Measurements from ENCODE around the gene NOXO1. TPM values are rescaled to one million over a fixed set of nuclear protein-coding genes. Genes with fewer than 3 reads are reported as not detected.

NOXO1 gene
- polyA plus RNA-seq, 1 experiment: not detected

- ChIA-PET POLR2A (interaction anchor here (2.4 kb wide), 1 partner anchor 13 kb away, joined by 11 read pairs; the partner anchor contains the start of gene RPS2), CTCF (interaction anchor here (1.6 kb wide), 1 partner anchor 26 kb away, joined by 3 read pairs; no protein-coding TSS in a partner anchor)
- peaks cover 3% of the 10 kb centered on the region; the same call in 1 of the 2 replicates for H3K9me3 ChIP-seq (ENCODE audit: control insufficient read depth, insufficient read depth, low read length)
- no peak for TF ChIP-seq CTCF (IDR thresholded peaks at IDR 0.05; ENCODE audit: low read depth, low read length)
- no peak overlapping the region for H3K4me3 ChIP-seq (ENCODE audit: low read depth, low read length)
- H3K27me3 ChIP-seq (ENCODE audit: control insufficient read depth, insufficient read depth, low read length): peaks cover 34% of the 10 kb centered on the region
- DNase-seq (ENCODE audit: low read depth, low spot score): no peak
- no peak overlapping the region for H3K27ac ChIP-seq (ENCODE audit: low read depth, low read length)
Measured at GRCh38 chr16:1977875-1978268, 3.4 kb downstream of the NOXO1 start.

GRCh38 chr16:1976951-1977874, 4.1 kb downstream of the NOXO1 start:
- Histone ChIP-seq H3K4me3 (ENCODE audit: low read depth, low read length) (no peak overlapping the region), H3K27ac (ENCODE audit: low read depth, low read length) (no peak overlapping the region), H3K9me3 (ENCODE audit: control insufficient read depth, insufficient read depth, low read length) (peaks cover 3% of the 10 kb centered on the region; the same call in 1 of the 2 replicates), H3K27me3 (ENCODE audit: control insufficient read depth, insufficient read depth, low read length) (peaks cover 28% of the 10 kb centered on the region)
- DNase-seq (ENCODE audit: low read depth, low spot score): no peak
- ChIA-PET CTCF (interaction anchor here (1.6 kb wide), 1 partner anchor 26 kb away, joined by 3 read pairs; no protein-coding TSS in a partner anchor), POLR2A (interaction anchor here (2.4 kb wide), 1 partner anchor 12 kb away, joined by 11 read pairs; the partner anchor contains the start of gene RPS2)
- no peak for TF ChIP-seq CTCF (IDR thresholded peaks at IDR 0.05; ENCODE audit: low read depth, low read length)

GRCh38 chr16:1976216-1976520, 5.1 kb downstream of the NOXO1 start:
- peaks cover 3% of the 10 kb centered on the region; the same call in 1 of the 2 replicates for H3K9me3 ChIP-seq (ENCODE audit: control insufficient read depth, insufficient read depth, low read length)
- H3K27me3 ChIP-seq (ENCODE audit: control insufficient read depth, insufficient read depth, low read length): peaks cover 19% of the 10 kb centered on the region
- CTCF ChIA-PET: no interaction called here
- no peak overlapping the region for H3K4me3 ChIP-seq (ENCODE audit: low read depth, low read length)
- no peak for DNase-seq (ENCODE audit: low read depth, low spot score)
- no peak overlapping the region for H3K27ac ChIP-seq (ENCODE audit: low read depth, low read length)
- POLR2A ChIA-PET: interaction anchor here (2.4 kb wide), 1 partner anchor 11 kb away, joined by 11 read pairs; the partner anchor contains the start of gene RPS2
- TF ChIP-seq CTCF (IDR thresholded peaks at IDR 0.05; ENCODE audit: low read depth, low read length): no peak

- Histone ChIP-seq H3K27me3 (ENCODE audit: control insufficient read depth, insufficient read depth, low read length) (peaks cover 14% of the 10 kb centered on the region), H3K27ac (ENCODE audit: low read depth, low read length) (no peak overlapping the region), H3K4me3 (ENCODE audit: low read depth, low read length) (no peak overlapping the region), H3K9me3 (ENCODE audit: control insufficient read depth, insufficient read depth, low read length) (peaks cover 3% of the 10 kb centered on the region; the same call in 1 of the 2 replicates)
- ChIA-PET CTCF (no interaction called here), POLR2A (interaction anchor here (1.2 kb wide), 1 partner anchor 11 kb away, joined by 4 read pairs; the partner anchor contains the start of gene RPS2)
- no peak for DNase-seq (ENCODE audit: low read depth, low spot score)
- no peak for TF ChIP-seq CTCF (IDR thresholded peaks at IDR 0.05; ENCODE audit: low read depth, low read length)
Measured at GRCh38 chr16:1975432-1976215, 5.6 kb downstream of the NOXO1 start.

Measured in AG04450 (cell line).